Activated T-helper 2 cell treated with anti-CD3 and anti-CD28 coated beads, Interferon-gamma antibody, Interleukin-2, Interleukin-4, amounts not matched to agents 10 μg/mL and 5 μg/mL and 100 μg/mL, durations not matched to agents 14 hours and 24 hours and 36 hours (primary cell): ENCODE data around the gene TPSG1. TPM values are rescaled to one million over a fixed set of nuclear protein-coding genes. Genes with fewer than 3 reads are reported as not detected.

Experiments
- DNase-seq: peaks from one replicate; pipeline ENCODE4 v3.0.0; 2021; ENCODE audit warnings: low spot score
- H3K27ac Mint-ChIP-seq: one replicate; pipeline ENCODE4 v1.8.0; 2021; ENCODE audit warnings: mixed read lengths
- H3K27me3 Mint-ChIP-seq: one replicate; pipeline ENCODE4 v1.8.0; 2021; ENCODE audit warnings: low read depth, mixed read lengths
- H3K36me3 Mint-ChIP-seq: one replicate; pipeline ENCODE4 v1.8.0; 2021; ENCODE audit warnings: low read depth, mixed read lengths
- H3K4me1 Mint-ChIP-seq: one replicate; pipeline ENCODE4 v1.8.0; 2021; ENCODE audit warnings: low read depth, mixed read lengths
- H3K4me3 Mint-ChIP-seq: one replicate; pipeline ENCODE4 v1.8.0; 2021; ENCODE audit warnings: low read depth, mild to moderate bottlenecking, moderate library complexity, mixed read lengths
- H3K9me3 Mint-ChIP-seq: one replicate; pipeline ENCODE4 v1.8.0; 2021; ENCODE audit warnings: mixed read lengths
- intact Hi-C: fragments of 100-400 bp; cut with micrococcal nuclease; formaldehyde crosslinking; loops from one replicate; pipeline ENCODE4 v1.15.1; 2023
- total RNA-seq: library from RNA; stranded (reverse); gene quantifications from 2 replicates; pipeline ENCODE4 v1.2.3, GENCODE V29; 2022

TPSG1 gene
- total RNA-seq, 1 donor from 2014 or later = not detected

- no peak overlapping the region for H3K4me3 Mint-ChIP-seq
- H3K27me3 Mint-ChIP-seq = no peaks in the 10 kb centered on the region
- no peak overlapping the region for H3K27ac Mint-ChIP-seq
- no peaks in the 10 kb centered on the region for H3K36me3 Mint-ChIP-seq
- H3K4me1 Mint-ChIP-seq = no peaks in the 10 kb centered on the region
- H3K9me3 Mint-ChIP-seq = no peaks in the 10 kb centered on the region
- intact Hi-C loops = no loop called here
- no peak for DNase-seq
Observed at GRCh38 chr16:1213231-1213630, 11.8 kb downstream of the TPSG1 start.

GRCh38 chr16:1212616-1213194, 12.4 kb downstream of the TPSG1 start:
- H3K27me3 Mint-ChIP-seq = no peaks in the 10 kb centered on the region
- no peaks in the 10 kb centered on the region for H3K4me1 Mint-ChIP-seq
- no peak for DNase-seq
- H3K9me3 Mint-ChIP-seq = no peaks in the 10 kb centered on the region
- H3K27ac Mint-ChIP-seq = no peak overlapping the region
- intact Hi-C loops = no loop called here
- no peak overlapping the region for H3K4me3 Mint-ChIP-seq
- H3K36me3 Mint-ChIP-seq = no peaks in the 10 kb centered on the region

GRCh38 chr16:1211451-1212268, 13.4 kb downstream of the TPSG1 start:
- no peaks in the 10 kb centered on the region for H3K27me3 Mint-ChIP-seq

GRCh38 chr16:1210461-1210860, 14.6 kb downstream of the TPSG1 start:
- no peak for DNase-seq
- no peaks in the 10 kb centered on the region for H3K4me1 Mint-ChIP-seq
- no peaks in the 10 kb centered on the region for H3K27me3 Mint-ChIP-seq
- no peaks in the 10 kb centered on the region for H3K36me3 Mint-ChIP-seq
- no peak overlapping the region for H3K27ac Mint-ChIP-seq
- no peaks in the 10 kb centered on the region for H3K9me3 Mint-ChIP-seq
- intact Hi-C loops = no loop called here
- no peak overlapping the region for H3K4me3 Mint-ChIP-seq

More at GRCh38 chr16:1211451-1212268, 13.4 kb downstream of the TPSG1 start:
- H3K36me3 Mint-ChIP-seq = no peaks in the 10 kb centered on the region
- no peak for DNase-seq
- H3K4me1 Mint-ChIP-seq = no peaks in the 10 kb centered on the region
- H3K27ac Mint-ChIP-seq = no peak overlapping the region
- no peak overlapping the region for H3K4me3 Mint-ChIP-seq
- H3K9me3 Mint-ChIP-seq = no peaks in the 10 kb centered on the region
- intact Hi-C loops = no loop called here

GRCh38 chr16:1209081-1209480, 16.0 kb downstream of the TPSG1 start:
- no peak for DNase-seq
- Mint-ChIP-seq H3K4me1 (no peaks in the 10 kb centered on the region), H3K9me3 (no peaks in the 10 kb centered on the region), H3K4me3 (no peak overlapping the region), H3K27me3 (no peaks in the 10 kb centered on the region), H3K27ac (no peak overlapping the region), H3K36me3 (no peaks in the 10 kb centered on the region)
- intact Hi-C loops = no loop called here

- Mint-ChIP-seq H3K9me3 (no peaks in the 10 kb centered on the region), H3K4me1 (no peaks in the 10 kb centered on the region), H3K27me3 (no peaks in the 10 kb centered on the region), H3K4me3 (no peak overlapping the region), H3K27ac (no peak overlapping the region), H3K36me3 (no peaks in the 10 kb centered on the region)
- intact Hi-C loops = no loop called here
- DNase-seq = no peak
Observed at GRCh38 chr16:1208239-1208830, 16.7 kb downstream of the TPSG1 start.

- Mint-ChIP-seq H3K27ac (no peak overlapping the region), H3K4me1 (no peaks in the 10 kb centered on the region), H3K27me3 (no peaks in the 10 kb centered on the region), H3K9me3 (no peaks in the 10 kb centered on the region), H3K36me3 (no peaks in the 10 kb centered on the region), H3K4me3 (no peak overlapping the region)
- no peak for DNase-seq
- intact Hi-C loops = no loop called here
Observed at GRCh38 chr16:1206786-1207185, 18.3 kb downstream of the TPSG1 start.

- Mint-ChIP-seq H3K36me3 (no peaks in the 10 kb centered on the region), H3K4me3 (no peak overlapping the region), H3K27ac (no peak overlapping the region), H3K9me3 (no peaks in the 10 kb centered on the region), H3K27me3 (no peaks in the 10 kb centered on the region), H3K4me1 (no peaks in the 10 kb centered on the region)
- DNase-seq = no peak
- intact Hi-C loops = no loop called here
Observed at GRCh38 chr16:1206326-1206725, 18.7 kb downstream of the TPSG1 start.

- Mint-ChIP-seq H3K27ac (no peak overlapping the region), H3K4me1 (no peaks in the 10 kb centered on the region), H3K27me3 (no peaks in the 10 kb centered on the region), H3K36me3 (no peaks in the 10 kb centered on the region), H3K9me3 (no peaks in the 10 kb centered on the region), H3K4me3 (no peak overlapping the region)
- DNase-seq = no peak
- intact Hi-C loops = no loop called here
Observed at GRCh38 chr16:1204933-1205332, 20.1 kb downstream of the TPSG1 start.

- Mint-ChIP-seq H3K4me1 (no peaks in the 10 kb centered on the region), H3K9me3 (no peaks in the 10 kb centered on the region), H3K27ac (no peak overlapping the region), H3K27me3 (no peaks in the 10 kb centered on the region), H3K4me3 (no peak overlapping the region), H3K36me3 (no peaks in the 10 kb centered on the region)
- no peak for DNase-seq
- intact Hi-C loops = no loop called here
Observed at GRCh38 chr16:1202274-1202673, 22.8 kb downstream of the TPSG1 start.

- H3K36me3 Mint-ChIP-seq = no peaks in the 10 kb centered on the region
- H3K27me3 Mint-ChIP-seq = no peaks in the 10 kb centered on the region
- H3K4me1 Mint-ChIP-seq = no peaks in the 10 kb centered on the region
- no peaks in the 10 kb centered on the region for H3K9me3 Mint-ChIP-seq
- intact Hi-C loops = no loop called here
- DNase-seq = no peak
- no peak overlapping the region for H3K4me3 Mint-ChIP-seq
- no peak overlapping the region for H3K27ac Mint-ChIP-seq
Observed at GRCh38 chr16:1201444-1201843, 23.6 kb downstream of the TPSG1 start.

- no peak overlapping the region for H3K27ac Mint-ChIP-seq
- no peaks in the 10 kb centered on the region for H3K4me1 Mint-ChIP-seq
- H3K27me3 Mint-ChIP-seq = no peaks in the 10 kb centered on the region
- DNase-seq = no peak
- H3K4me3 Mint-ChIP-seq = no peak overlapping the region
- intact Hi-C loops = no loop called here
- H3K9me3 Mint-ChIP-seq = no peaks in the 10 kb centered on the region
- H3K36me3 Mint-ChIP-seq = no peaks in the 10 kb centered on the region
Observed at GRCh38 chr16:1200014-1200627, 24.9 kb downstream of the TPSG1 start.
